Sigmoid colon (tissue), 7 donors: ENCODE results near the gene ANGPTL2. TPM values are rescaled to one million over a fixed set of nuclear protein-coding genes. Genes with fewer than 3 reads are reported as not detected.

ENCODE experiments used
- DNase-seq: peaks from one replicate; pipeline ENCODE4 v3.0.0-alpha.2; 2019
- H3K27ac ChIP-seq, 4 donors: fragments of 200-600 bp; sonication (generic); one replicate each; pipeline ENCODE4 v1.5.1; 2016 to 2019; ENCODE audit warnings: mild to moderate bottlenecking in 1 of 4
- H3K27me3 ChIP-seq, 3 donors: fragments of 200-600 bp; sonication (generic); one replicate each; pipeline ENCODE4 v1.5.1; 2019; ENCODE audit warnings: mild to moderate bottlenecking in 1 of 3
- H3K36me3 ChIP-seq, 4 donors: fragments of 200-600 bp; sonication (generic); one replicate each; pipeline ENCODE4 v1.5.1; 2016 to 2019
- H3K4me1 ChIP-seq, 4 donors: fragments of 200-600 bp; sonication (generic); one replicate each; pipeline ENCODE4 v1.5.1; 2017 to 2019
- H3K4me3 ChIP-seq, 4 donors: fragments of 200-600 bp; sonication (generic); one replicate each; pipeline ENCODE4 v1.5.1; 2017 to 2019; ENCODE audit warnings: mild to moderate bottlenecking in 2 of 4, moderate library complexity in 1 of 4
- H3K9me3 ChIP-seq, 4 donors: fragments of 200-600 bp in 3 of 4; sonication (generic) in 3 of 4; one replicate each; pipeline versions ENCODE4 v1.5.1 to v1.6.1; 2013 to 2019
- EP300 ChIP-seq, 4 donors: sonication (generic); formaldehyde crosslinking; IDR thresholded peaks; one replicate each; pipeline ENCODE4 v1.6.1; 2017; ENCODE audit warnings: antibody characterized with exemption in 4 of 4
- POLR2A ChIP-seq, 2 donors: fragments of 450-650 bp; IDR thresholded peaks; one replicate each; pipeline ENCODE4 v1.6.1; 2016; ENCODE audit warnings: antibody characterized with exemption in 2 of 2, mild to moderate bottlenecking in 2 of 2, moderate library complexity in 2 of 2
- POLR2AphosphoS5 ChIP-seq, 4 donors: sonication (generic); formaldehyde crosslinking; IDR thresholded peaks; one replicate each; pipeline ENCODE4 v1.6.1; 2017; ENCODE audit warnings: antibody characterized with exemption in 4 of 4
- WGBS, 2 donors: extraction: QIAGEN DNeasy Blood & Tissue Kit; methylation state at CpG; one replicate each; pipeline ENCODE4 v1.1.7; 2013; 5-methylcytosine and 5-hydroxymethylcytosine counted together
- intact Hi-C: fragments of 100-400 bp; cut with DNase I; formaldehyde crosslinking; loops from one replicate; pipeline ENCODE4 v1.15.1; 2023
- polyA plus RNA-seq, 3 donors: library from polyadenylated mRNA; stranded (reverse); fragments of 200-250 nt; gene quantifications; one replicate each; pipeline ENCODE4 v1.2.3, GENCODE V29; 2013
- total RNA-seq, 4 donors: library from RNA; depleted of rRNA; stranded (reverse); fragments of >200 nt; gene quantifications; one replicate each; pipeline ENCODE4 v1.1.0, GENCODE V29; 2016
- TF ChIP-seq, protein P1 (sequence below), 4 experiments: fragments of 450-650 bp in 3 of 4; fragments of 200-600 bp in 1 of 4; IDR thresholded peaks; one replicate each; pipeline ENCODE4 v1.5.1; 2016 to 2019; ENCODE audit warnings: antibody characterized with exemption in 4 of 4, mild to moderate bottlenecking in 3 of 4, moderate library complexity in 2 of 4
- donor health status: healthy with polysubstance abuse.
- donor health status: Bipolar disorder and iron deficiency.
- donor health status: healthy.

The ANGPTL2 gene
- total and polyA plus RNA-seq, 7 donors: 0.69 to 112 (median 50.5) TPM

DNA sequence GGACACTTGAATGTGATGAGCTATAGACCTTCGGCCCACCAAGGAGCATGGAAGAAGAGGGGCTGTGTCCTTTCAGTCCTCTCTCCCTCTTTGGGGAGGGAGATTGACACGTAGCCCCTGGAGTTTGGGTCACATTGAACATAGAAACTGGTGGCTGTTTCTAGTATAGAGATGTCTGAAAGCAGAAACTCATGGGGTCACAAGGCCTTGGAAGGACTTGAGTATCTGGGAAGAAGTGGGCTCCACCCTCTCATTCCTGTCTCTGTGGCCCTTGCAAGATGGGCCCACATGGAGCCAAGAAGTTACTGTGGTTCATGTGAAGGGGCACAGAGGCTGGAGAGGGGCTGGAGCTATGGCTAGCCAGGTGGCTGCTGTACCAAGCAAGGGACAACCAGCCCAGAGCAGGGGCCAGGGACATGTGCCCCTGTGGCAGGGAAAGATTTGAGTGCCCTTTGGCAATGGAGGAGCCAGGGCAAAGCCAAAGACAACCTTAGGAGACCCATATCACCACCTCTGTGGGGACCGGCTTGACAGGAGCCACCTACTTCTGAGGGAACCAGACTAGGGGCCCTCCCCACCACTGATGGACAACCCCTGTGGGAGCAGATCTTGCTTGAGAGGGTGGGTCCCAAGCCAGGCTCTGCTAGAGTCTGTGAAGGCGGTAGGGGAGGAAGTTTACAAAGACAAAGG is 12.8 kb upstream of the ANGPTL2 start:
- TF ChIP-seq EP300 (IDR thresholded peaks at IDR 0.05) (no peak), POLR2A (IDR thresholded peaks at IDR 0.05) (no peak), POLR2AphosphoS5 (IDR thresholded peaks at IDR 0.05) (no peak)
- TF ChIP-seq, protein P1, sequence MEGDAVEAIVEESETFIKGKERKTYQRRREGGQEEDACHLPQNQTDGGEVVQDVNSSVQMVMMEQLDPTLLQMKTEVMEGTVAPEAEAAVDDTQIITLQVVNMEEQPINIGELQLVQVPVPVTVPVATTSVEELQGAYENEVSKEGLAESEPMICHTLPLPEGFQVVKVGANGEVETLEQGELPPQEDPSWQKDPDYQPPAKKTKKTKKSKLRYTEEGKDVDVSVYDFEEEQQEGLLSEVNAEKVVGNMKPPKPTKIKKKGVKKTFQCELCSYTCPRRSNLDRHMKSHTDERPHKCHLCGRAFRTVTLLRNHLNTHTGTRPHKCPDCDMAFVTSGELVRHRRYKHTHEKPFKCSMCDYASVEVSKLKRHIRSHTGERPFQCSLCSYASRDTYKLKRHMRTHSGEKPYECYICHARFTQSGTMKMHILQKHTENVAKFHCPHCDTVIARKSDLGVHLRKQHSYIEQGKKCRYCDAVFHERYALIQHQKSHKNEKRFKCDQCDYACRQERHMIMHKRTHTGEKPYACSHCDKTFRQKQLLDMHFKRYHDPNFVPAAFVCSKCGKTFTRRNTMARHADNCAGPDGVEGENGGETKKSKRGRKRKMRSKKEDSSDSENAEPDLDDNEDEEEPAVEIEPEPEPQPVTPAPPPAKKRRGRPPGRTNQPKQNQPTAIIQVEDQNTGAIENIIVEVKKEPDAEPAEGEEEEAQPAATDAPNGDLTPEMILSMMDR (IDR thresholded peaks at IDR 0.05): no peak
- intact Hi-C loops: no loop called here
- DNase-seq: no peak
- Histone ChIP-seq H3K27ac (peak overlapping the region; percentile 83 to 99 (median 90)), H3K9me3 (no peaks in the 10 kb centered on the region), H3K4me1 (peaks cover 0 to 69% (median 59%) of the 10 kb centered on the region in 4 donors), H3K27me3 (no peaks in the 10 kb centered on the region), H3K36me3 (no peaks in the 10 kb centered on the region), H3K4me3 (no peak overlapping the region)
- 90 to 95% methylated on average over 4 of the region's 4 CpGs for WGBS, 2 donors

DNA sequence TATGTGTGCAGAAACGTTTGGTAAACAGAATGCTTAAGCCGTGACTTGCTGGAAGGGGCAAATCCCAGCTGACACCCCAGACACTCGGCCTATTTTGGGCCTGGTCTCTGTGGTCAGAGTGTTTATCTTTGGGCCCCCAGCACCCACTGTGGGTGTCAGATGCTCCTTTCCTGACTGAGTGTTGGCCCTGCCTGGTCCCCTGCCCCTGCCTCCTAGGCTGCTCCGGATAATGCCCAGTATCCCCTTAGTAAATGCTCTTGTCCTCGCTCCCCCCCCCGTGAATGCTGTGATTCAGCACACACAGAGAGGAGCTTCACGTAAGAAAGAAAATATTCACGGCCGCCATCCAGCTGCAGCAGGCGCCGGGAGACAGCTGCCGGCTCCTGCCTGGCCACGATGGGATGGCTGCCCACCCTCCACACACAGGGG is 11.3 kb upstream of the ANGPTL2 start:
- WGBS, 2 donors: 78 to 86% methylated on average over 13 of the region's 13 CpGs
- intact Hi-C loops: no loop called here
- H3K36me3 ChIP-seq: no peaks in the 10 kb centered on the region

DNA sequence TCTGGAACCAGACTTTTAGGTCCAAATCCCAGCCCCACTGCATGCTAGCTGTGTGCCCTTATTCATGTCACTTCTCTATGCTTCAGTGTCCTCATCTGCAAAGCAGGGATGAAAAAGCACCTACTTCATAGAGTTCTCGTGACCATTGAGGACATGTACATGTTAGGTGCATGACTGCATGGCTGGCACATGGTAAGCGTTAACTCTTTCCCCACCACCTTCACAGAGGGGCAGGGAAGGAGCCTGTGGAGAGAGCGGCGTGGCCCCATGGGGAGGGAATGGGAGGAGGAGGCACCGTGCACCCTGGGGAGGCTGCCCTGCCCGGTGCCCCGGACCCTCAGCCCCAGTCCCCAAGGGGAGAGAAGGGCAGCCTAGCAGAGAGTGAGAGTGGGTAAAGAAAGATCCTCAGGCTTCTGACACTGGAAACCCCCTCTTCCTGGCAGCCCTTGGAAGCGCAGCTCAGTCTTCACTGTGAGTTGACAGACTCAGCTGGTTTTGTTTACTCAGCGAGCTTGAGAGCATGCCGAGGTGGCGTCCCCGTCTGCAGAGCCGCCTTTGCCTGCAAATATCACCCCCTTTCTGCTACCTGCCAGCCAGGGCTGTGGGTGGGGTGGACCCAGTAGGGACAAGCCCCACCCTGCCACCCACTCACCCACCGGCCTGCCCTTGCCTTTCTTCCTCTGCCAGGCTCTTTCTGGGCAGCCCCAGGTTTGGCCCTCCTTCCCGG is 10.6 kb upstream of the ANGPTL2 start:
- 76 to 85% methylated on average over 15 of the region's 15 CpGs for WGBS, 2 donors
- peak overlapping the region; percentile 83 to 99 (median 90) for H3K27ac ChIP-seq
- peaks cover 0 to 78% (median 63%) of the 10 kb centered on the region in 4 donors for H3K4me1 ChIP-seq
- DNase-seq: peak; percentile 76
- no peak overlapping the region for H3K4me3 ChIP-seq
- intact Hi-C loops: no loop called here
- H3K36me3 ChIP-seq: no peaks in the 10 kb centered on the region
- H3K27me3 ChIP-seq: no peaks in the 10 kb centered on the region
- no peak for TF ChIP-seq POLR2A (IDR thresholded peaks at IDR 0.05)
- TF ChIP-seq, protein P1 (IDR thresholded peaks at IDR 0.05): no peak
- peak in 1 of 4 donors; percentile 12 for TF ChIP-seq POLR2AphosphoS5 (IDR thresholded peaks at IDR 0.05)
- TF ChIP-seq EP300 (IDR thresholded peaks at IDR 0.05): no peak
- H3K9me3 ChIP-seq: no peaks in the 10 kb centered on the region

More for the DNA sequence above, 11.3 kb upstream of the ANGPTL2 start:
- peaks cover 0 to 78% (median 63%) of the 10 kb centered on the region in 4 donors for H3K4me1 ChIP-seq
- no peaks in the 10 kb centered on the region for H3K27me3 ChIP-seq
- peak overlapping the region; percentile 83 to 99 (median 90) for H3K27ac ChIP-seq
- DNase-seq: peak; percentile 91
- no peak overlapping the region for H3K4me3 ChIP-seq
- TF ChIP-seq, protein P1 (IDR thresholded peaks at IDR 0.05): no peak
- TF ChIP-seq EP300 (IDR thresholded peaks at IDR 0.05): no peak
- peak in 1 of 2 donors; percentile 9 for TF ChIP-seq POLR2A (IDR thresholded peaks at IDR 0.05)
- TF ChIP-seq POLR2AphosphoS5 (IDR thresholded peaks at IDR 0.05): peak in 2 of 4 donors; percentile 26 to 38
- no peaks in the 10 kb centered on the region for H3K9me3 ChIP-seq

DNA sequence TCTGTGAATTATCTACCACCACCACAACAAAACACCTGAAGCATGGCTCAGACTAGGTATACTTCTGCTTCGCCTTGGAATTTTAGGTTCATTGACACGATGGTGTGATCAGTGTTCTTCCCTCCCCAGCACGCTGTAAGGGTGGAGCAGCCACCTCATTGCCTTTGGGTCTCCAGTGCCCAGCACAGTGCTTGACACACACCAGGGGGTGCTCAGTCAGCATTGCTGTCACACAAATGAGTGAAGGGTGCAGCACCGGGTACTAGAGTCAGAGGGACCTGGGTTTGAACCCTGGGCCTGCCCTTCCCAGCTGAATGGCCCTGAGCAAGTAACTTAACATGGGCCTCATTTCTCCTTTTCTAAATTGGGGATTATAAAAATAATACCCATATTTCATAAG is 9.9 kb upstream of the ANGPTL2 start:
- Histone ChIP-seq H3K36me3 (no peaks in the 10 kb centered on the region), H3K4me3 (no peak overlapping the region), H3K9me3 (no peaks in the 10 kb centered on the region), H3K4me1 (peaks cover 0 to 78% (median 62%) of the 10 kb centered on the region in 4 donors), H3K27me3 (no peaks in the 10 kb centered on the region), H3K27ac (peak overlapping the region; percentile 83 to 99 (median 90))
- WGBS, 2 donors: 96 to 97% methylated on average over 4 of the region's 4 CpGs
- DNase-seq: peak; percentile 63
- TF ChIP-seq, protein P1 (IDR thresholded peaks at IDR 0.05): no peak
- TF ChIP-seq EP300 (IDR thresholded peaks at IDR 0.05) (no peak), POLR2A (IDR thresholded peaks at IDR 0.05) (no peak), POLR2AphosphoS5 (IDR thresholded peaks at IDR 0.05) (no peak)
- intact Hi-C loops: no loop called here
